Common myeloid progenitor, CD34-positive (primary cell): ENCODE measurements around the gene ARL11.

Experiments used
- CTCF ChIA-PET: fragments of 350-600 bp; sonication (Branson Sonifier 250); formaldehyde crosslinking; loops from one replicate; lab custom pipeline; 2021; ENCODE audit warnings: antibody characterized with exemption; lab: Charles Lee
- POLR2A ChIA-PET: fragments of 350-600 bp; sonication (Branson Sonifier 250); formaldehyde crosslinking; loops from one replicate; lab custom pipeline; 2021; ENCODE audit warnings: antibody characterized with exemption; lab: Charles Lee
- DNase-seq, 3 donors: peaks; one replicate each; pipeline versions ENCODE4 v3.0.0 to v3.0.0-alpha.2; 2013
- H3K27ac ChIP-seq, 2 experiments: 1 replicate in 1 of 2; 2 replicates in 1 of 2; pipeline ENCODE4 v1.7.0; 2013; ENCODE audit warnings: inconsistent platforms in 2 of 2, low read length in 2 of 2, mild to moderate bottlenecking in 2 of 2, low read depth in 1 of 2, moderate library complexity in 1 of 2; ENCODE audit not compliant: severe bottlenecking in 2 of 2, insufficient read depth in 1 of 2, poor library complexity in 1 of 2
- H3K27me3 ChIP-seq, 5 experiments: replicated peaks in 2 of 5; 1 replicate in 3 of 5; 2 replicates in 2 of 5; pipeline versions ENCODE4 v1.6.1 to v1.7.0; 2013; ENCODE audit warnings: low read length in 4 of 5, mild to moderate bottlenecking in 2 of 5, moderate library complexity in 2 of 5, inconsistent platforms in 1 of 5; ENCODE audit not compliant: insufficient read depth in 5 of 5, control insufficient read depth in 4 of 5
- H3K36me3 ChIP-seq, 4 experiments: 1 replicate in 2 of 4; 2 replicates in 2 of 4; pipeline versions ENCODE4 v1.6.1 to v1.7.0; 2013; ENCODE audit warnings: low read length in 3 of 4, control low read depth in 1 of 4, mild to moderate bottlenecking in 1 of 4; ENCODE audit not compliant: control insufficient read depth in 4 of 4, insufficient read depth in 4 of 4
- H3K4me1 ChIP-seq, 4 experiments: 1 replicate in 3 of 4; 2 replicates in 1 of 4; pipeline versions ENCODE4 v1.6.1 to v1.7.1; 2013; ENCODE audit warnings: low read length in 3 of 4, mild to moderate bottlenecking in 3 of 4, control low read depth in 1 of 4, inconsistent platforms in 1 of 4, moderate library complexity in 1 of 4; ENCODE audit not compliant: control insufficient read depth in 4 of 4, insufficient read depth in 4 of 4; ENCODE audit errors: control extremely low read depth in 1 of 4
- H3K4me3 ChIP-seq, 7 experiments: 1 replicate in 4 of 7; 2 replicates in 3 of 7; pipeline versions ENCODE4 v1.5.1 to v1.7.0; 2013; ENCODE audit warnings: mild to moderate bottlenecking in 7 of 7, low read length in 6 of 7, moderate library complexity in 6 of 7, inconsistent platforms in 2 of 7, low read depth in 2 of 7, control low read depth in 1 of 7; ENCODE audit not compliant: insufficient read depth in 4 of 7, control insufficient read depth in 1 of 7; ENCODE audit errors: extremely low read depth in 1 of 7
- H3K9me3 ChIP-seq, 5 experiments: 1 replicate in 4 of 5; 2 replicates in 1 of 5; pipeline versions ENCODE4 v1.6.1 to v1.7.1; 2013; ENCODE audit warnings: low read length in 4 of 5, mild to moderate bottlenecking in 2 of 5, inconsistent platforms in 1 of 5, low read depth in 1 of 5, moderate library complexity in 1 of 5; ENCODE audit not compliant: control insufficient read depth in 4 of 5, insufficient read depth in 2 of 5; ENCODE audit errors: control extremely low read depth in 1 of 5
- WGBS: methylation state at CpG from one replicate; pipeline ENCODE4 v1.1.5; 2013; ENCODE audit not compliant: insufficient coverage; 5-methylcytosine and 5-hydroxymethylcytosine counted together

ARL11 gene

GRCh38 chr13:49670828-49671227 lies 42.5 kb downstream of the ARL11 start:
- no peak for DNase-seq
- peaks cover 5 to 35% (median 24%) of the 10 kb centered on the region in 4 experiments for H3K36me3 ChIP-seq
- H3K27me3 ChIP-seq, result no peaks in the 10 kb centered on the region
- peaks cover 0 to 11% (median 4%) of the 10 kb centered on the region in 4 experiments for H3K4me1 ChIP-seq
- H3K27ac ChIP-seq, result no peak overlapping the region
- H3K9me3 ChIP-seq, result no peaks in the 10 kb centered on the region
- ChIA-PET POLR2A (interaction anchor here (0.7 kb wide), 1 partner anchor 41 kb away, joined by 5 read pairs; no protein-coding TSS in a partner anchor), CTCF (interaction anchor here (0.8 to 3.4 kb wide), 9 partner anchors 9 to 262 kb away, joined by 3 to 12 read pairs (median 3); no protein-coding TSS in a partner anchor)
- 100% methylated on average over 3 of the region's 5 CpGs for whole genome bisulfite sequencing
- H3K4me3 ChIP-seq, result no peak overlapping the region

GRCh38 chr13:49676581-49677298 lies 48.4 kb downstream of the ARL11 start:
- ChIA-PET CTCF (interaction anchor here (0.6 to 2.0 kb wide), 4 partner anchors 9 to 562 kb away, joined by 3 to 7 read pairs (median 4); no protein-coding TSS in a partner anchor), POLR2A (no interaction called here)
- no peak for DNase-seq
- Histone ChIP-seq H3K4me1 (peaks cover 0 to 2% (median 0%) of the 10 kb centered on the region in 4 experiments), H3K9me3 (no peaks in the 10 kb centered on the region), H3K27me3 (no peaks in the 10 kb centered on the region), H3K4me3 (no peak overlapping the region), H3K36me3 (peaks cover 0 to 39% (median 13%) of the 10 kb centered on the region in 4 experiments), H3K27ac (no peak overlapping the region)
- 98% methylated on average over 5 of the region's 6 CpGs for WGBS

- CTCF ChIA-PET, result interaction anchor here (0.9 to 3.1 kb wide), 20 partner anchors 8 to 170 kb away, joined by 3 to 30 read pairs (median 3); partner anchors contain the start of gene KPNA3
- no peak overlapping the region for H3K4me3 ChIP-seq
- POLR2A ChIA-PET, result no interaction called here
- WGBS, result over 99% methylated on average over 32 of the region's 48 CpGs
- H3K27ac ChIP-seq, result no peak overlapping the region
- H3K36me3 ChIP-seq, result peaks cover 0 to 42% (median 13%) of the 10 kb centered on the region in 4 experiments
- no peaks in the 10 kb centered on the region for H3K9me3 ChIP-seq
- no peak for DNase-seq
- peaks cover 0 to 8% (median 0%) of the 10 kb centered on the region in 4 experiments for H3K4me1 ChIP-seq
- no peaks in the 10 kb centered on the region for H3K27me3 ChIP-seq
These were observed 50.0 kb downstream of the ARL11 start for GRCh38 chr13:49678191-49678914.

- H3K4me1 ChIP-seq, result peaks cover 0 to 8% (median 0%) of the 10 kb centered on the region in 4 experiments
- H3K4me3 ChIP-seq, result no peak overlapping the region
- ChIA-PET CTCF (interaction anchor here (0.9 to 3.1 kb wide), 20 partner anchors 9 to 257 kb away, joined by 3 to 30 read pairs (median 4); partner anchors contain the start of genes KPNA3 and SPRYD7), POLR2A (no interaction called here)
- H3K9me3 ChIP-seq, result no peaks in the 10 kb centered on the region
- no peaks in the 10 kb centered on the region for H3K27me3 ChIP-seq
- peaks cover 0 to 50% (median 15%) of the 10 kb centered on the region in 4 experiments for H3K36me3 ChIP-seq
- 42% methylated on average over 3 of the region's 3 CpGs for WGBS
- H3K27ac ChIP-seq, result peak overlapping the region in 1 of 2 experiments; percentile 20
- peak; percentile 65 to 78 (median 77) for DNase-seq
These were observed 50.9 kb downstream of the ARL11 start for GRCh38 chr13:49679246-49679645.

- ChIA-PET CTCF (interaction anchor here (0.7 to 1.7 kb wide), 4 partner anchors 9 to 94 kb away, joined by 3 to 5 read pairs (median 4); partner anchors contain the start of gene EBPL), POLR2A (no interaction called here)
- 96% methylated on average over 3 of the region's 4 CpGs for WGBS
- peak overlapping the region in 1 of 2 experiments; percentile 58 for H3K27ac ChIP-seq
- peak in 2 of 3 donors; percentile 32 to 34 for DNase-seq
- H3K36me3 ChIP-seq, result peaks cover 0 to 54% (median 25%) of the 10 kb centered on the region in 4 experiments
- H3K9me3 ChIP-seq, result no peaks in the 10 kb centered on the region
- no peaks in the 10 kb centered on the region for H3K27me3 ChIP-seq
- no peak overlapping the region for H3K4me3 ChIP-seq
- peaks cover 0 to 12% (median 0%) of the 10 kb centered on the region in 4 experiments for H3K4me1 ChIP-seq
These were observed 53.6 kb downstream of the ARL11 start for GRCh38 chr13:49681842-49682435.
